HepG2 (cell line): Measurements from ENCODE around the gene NAT14.

Experiments used
- BHLHE40 ChIP-seq: IDR thresholded peaks from 2 replicates; pipeline ENCODE4 v1.6.1; 2011; ENCODE audit warnings: low read length, improper control_type of control experiment
- CAMTA2 ChIP-seq: sonication (generic); formaldehyde crosslinking; IDR thresholded peaks from 2 replicates; pipeline ENCODE4 v1.4.0; 2020; ENCODE audit warnings: mild to moderate bottlenecking, missing genetic modification reagents, borderline replicate concordance
- CC2D1A ChIP-seq: sonication (generic); formaldehyde crosslinking; IDR thresholded peaks from 2 replicates; pipeline ENCODE4 v1.8.1; 2023; ENCODE audit warnings: mild to moderate bottlenecking, missing genetic modification reagents
- CHD2 ChIP-seq: IDR thresholded peaks from 2 replicates; pipeline ENCODE4 v1.6.1; 2011; ENCODE audit warnings: low read depth, low read length, improper control_type of control experiment
- ESRRA ChIP-seq: sonication (generic); formaldehyde crosslinking; IDR thresholded peaks from 2 replicates; pipeline ENCODE4 v1.5.1; 2020; ENCODE audit warnings: mild to moderate bottlenecking, low read depth, missing genetic modification reagents
- JUNB ChIP-seq: sonication (generic); formaldehyde crosslinking; IDR thresholded peaks from 2 replicates; pipeline ENCODE4 v1.8.0; 2022; ENCODE audit warnings: missing genetic modification reagents, mild to moderate bottlenecking, borderline replicate concordance
- ZNF407 ChIP-seq: sonication (generic); formaldehyde crosslinking; IDR thresholded peaks from one replicate; pipeline ENCODE4 v1.5.1; 2020; ENCODE audit warnings: mild to moderate bottlenecking, missing genetic modification reagents; ENCODE audit errors: not compliant biosample characterization
- ZNF737 ChIP-seq: sonication (generic); formaldehyde crosslinking; IDR thresholded peaks from 2 replicates; pipeline ENCODE4 v1.5.0; 2020; ENCODE audit warnings: missing genetic modification reagents, mild to moderate bottlenecking, borderline replicate concordance
- TF ChIP-seq, protein P1 (sequence below): sonication (generic); formaldehyde crosslinking; IDR thresholded peaks from 2 replicates; pipeline ENCODE4 v1.4.0; 2020; ENCODE audit warnings: missing genetic modification reagents
- TF ChIP-seq, protein P2 (sequence below): sonication (generic); formaldehyde crosslinking; IDR thresholded peaks from 2 replicates; pipeline ENCODE4 v1.4.0; 2020; ENCODE audit warnings: missing genetic modification reagents
- TF ChIP-seq, protein P3 (sequence below): sonication (generic); formaldehyde crosslinking; IDR thresholded peaks from 2 replicates; pipeline ENCODE4 v1.5.0; 2020; ENCODE audit warnings: mild to moderate bottlenecking, missing genetic modification reagents, moderate library complexity

DNA sequence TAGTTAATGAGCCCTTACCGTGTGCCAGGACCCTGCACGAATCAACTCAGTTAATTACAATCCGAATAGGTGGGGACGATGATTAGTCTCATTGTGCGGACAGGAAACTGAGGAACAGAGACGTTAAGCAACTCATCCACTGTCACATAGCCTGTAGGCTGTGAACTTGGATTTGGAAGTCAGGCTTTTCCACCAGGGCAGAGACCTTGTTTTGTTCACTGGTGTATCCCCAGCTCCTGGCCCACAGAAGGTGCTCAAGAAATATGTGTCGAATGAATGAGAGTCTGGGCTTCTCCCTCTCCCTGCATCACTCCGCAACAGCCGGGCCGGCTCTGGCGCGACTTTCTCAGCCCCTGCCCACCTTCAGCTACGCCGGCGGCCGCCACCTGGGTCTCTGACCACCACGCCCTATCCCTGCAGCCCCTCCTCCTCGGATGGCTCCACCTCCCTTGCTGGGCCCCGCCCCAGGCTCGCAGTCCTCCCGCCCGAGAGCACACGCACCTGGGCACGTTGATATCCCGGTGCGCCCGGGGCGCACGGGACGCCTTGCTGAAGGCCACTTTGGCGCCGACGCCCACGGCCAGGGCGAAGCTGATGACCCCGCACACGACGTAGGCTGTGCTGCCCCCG is 43.2 kb upstream of the NAT14 start:
- TF ChIP-seq, protein P1, sequence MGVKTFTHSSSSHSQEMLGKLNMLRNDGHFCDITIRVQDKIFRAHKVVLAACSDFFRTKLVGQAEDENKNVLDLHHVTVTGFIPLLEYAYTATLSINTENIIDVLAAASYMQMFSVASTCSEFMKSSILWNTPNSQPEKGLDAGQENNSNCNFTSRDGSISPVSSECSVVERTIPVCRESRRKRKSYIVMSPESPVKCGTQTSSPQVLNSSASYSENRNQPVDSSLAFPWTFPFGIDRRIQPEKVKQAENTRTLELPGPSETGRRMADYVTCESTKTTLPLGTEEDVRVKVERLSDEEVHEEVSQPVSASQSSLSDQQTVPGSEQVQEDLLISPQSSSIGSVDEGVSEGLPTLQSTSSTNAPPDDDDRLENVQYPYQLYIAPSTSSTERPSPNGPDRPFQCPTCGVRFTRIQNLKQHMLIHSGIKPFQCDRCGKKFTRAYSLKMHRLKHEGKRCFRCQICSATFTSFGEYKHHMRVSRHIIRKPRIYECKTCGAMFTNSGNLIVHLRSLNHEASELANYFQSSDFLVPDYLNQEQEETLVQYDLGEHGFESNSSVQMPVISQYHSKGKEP (CRISPR knock-in tag) = no peak
- TF ChIP-seq, protein P2, sequence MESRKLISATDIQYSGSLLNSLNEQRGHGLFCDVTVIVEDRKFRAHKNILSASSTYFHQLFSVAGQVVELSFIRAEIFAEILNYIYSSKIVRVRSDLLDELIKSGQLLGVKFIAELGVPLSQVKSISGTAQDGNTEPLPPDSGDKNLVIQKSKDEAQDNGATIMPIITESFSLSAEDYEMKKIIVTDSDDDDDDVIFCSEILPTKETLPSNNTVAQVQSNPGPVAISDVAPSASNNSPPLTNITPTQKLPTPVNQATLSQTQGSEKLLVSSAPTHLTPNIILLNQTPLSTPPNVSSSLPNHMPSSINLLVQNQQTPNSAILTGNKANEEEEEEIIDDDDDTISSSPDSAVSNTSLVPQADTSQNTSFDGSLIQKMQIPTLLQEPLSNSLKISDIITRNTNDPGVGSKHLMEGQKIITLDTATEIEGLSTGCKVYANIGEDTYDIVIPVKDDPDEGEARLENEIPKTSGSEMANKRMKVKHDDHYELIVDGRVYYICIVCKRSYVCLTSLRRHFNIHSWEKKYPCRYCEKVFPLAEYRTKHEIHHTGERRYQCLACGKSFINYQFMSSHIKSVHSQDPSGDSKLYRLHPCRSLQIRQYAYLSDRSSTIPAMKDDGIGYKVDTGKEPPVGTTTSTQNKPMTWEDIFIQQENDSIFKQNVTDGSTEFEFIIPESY (CRISPR knock-in tag) = no peak
- no peak for TF ChIP-seq ZNF407
- TF ChIP-seq, protein P3, sequence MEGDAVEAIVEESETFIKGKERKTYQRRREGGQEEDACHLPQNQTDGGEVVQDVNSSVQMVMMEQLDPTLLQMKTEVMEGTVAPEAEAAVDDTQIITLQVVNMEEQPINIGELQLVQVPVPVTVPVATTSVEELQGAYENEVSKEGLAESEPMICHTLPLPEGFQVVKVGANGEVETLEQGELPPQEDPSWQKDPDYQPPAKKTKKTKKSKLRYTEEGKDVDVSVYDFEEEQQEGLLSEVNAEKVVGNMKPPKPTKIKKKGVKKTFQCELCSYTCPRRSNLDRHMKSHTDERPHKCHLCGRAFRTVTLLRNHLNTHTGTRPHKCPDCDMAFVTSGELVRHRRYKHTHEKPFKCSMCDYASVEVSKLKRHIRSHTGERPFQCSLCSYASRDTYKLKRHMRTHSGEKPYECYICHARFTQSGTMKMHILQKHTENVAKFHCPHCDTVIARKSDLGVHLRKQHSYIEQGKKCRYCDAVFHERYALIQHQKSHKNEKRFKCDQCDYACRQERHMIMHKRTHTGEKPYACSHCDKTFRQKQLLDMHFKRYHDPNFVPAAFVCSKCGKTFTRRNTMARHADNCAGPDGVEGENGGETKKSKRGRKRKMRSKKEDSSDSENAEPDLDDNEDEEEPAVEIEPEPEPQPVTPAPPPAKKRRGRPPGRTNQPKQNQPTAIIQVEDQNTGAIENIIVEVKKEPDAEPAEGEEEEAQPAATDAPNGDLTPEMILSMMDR (CRISPR knock-in tag) = no peak
- no peak for TF ChIP-seq BHLHE40
- no peak for TF ChIP-seq CC2D1A (CRISPR knock-in tag)
- no peak for TF ChIP-seq CHD2
- TF ChIP-seq CAMTA2 (CRISPR knock-in tag) = no peak
- no peak for TF ChIP-seq ZNF737 (CRISPR knock-in tag)
- no peak for TF ChIP-seq JUNB (CRISPR knock-in tag)
- no peak for TF ChIP-seq ESRRA
